HG03108 (cell line): ENCODE results near the gene CCDC88B.

Experiments
- ATAC-seq: cut with Tn5 transposase; IDR thresholded peaks from one replicate; pipeline ENCODE4 v1.9.1; 2021; ENCODE audit warnings: moderate library complexity; ENCODE audit not compliant: unreplicated experiment

Gene CCDC88B

GRCh38 chr11:64339754-64340408, at the start of gene CCDC88B:
TSS of gene CCDC88B (plus strand) at chr11:64340204. CDS start at chr11:64340267, 63 bp downstream.
- ATAC-seq = peak; percentile 52

GRCh38 chr11:64290352-64291261, 49.4 kb upstream of the CCDC88B start:
- no peak for ATAC-seq

- no peak for ATAC-seq
Measured at GRCh38 chr11:64291262-64291751, 48.7 kb upstream of the CCDC88B start, which contains the start of gene KCNK4. TSS of gene KCNK4 (plus strand) at chr11:64291302. CDS start at chr11:64293019, 1,717 bp downstream.

DNA sequence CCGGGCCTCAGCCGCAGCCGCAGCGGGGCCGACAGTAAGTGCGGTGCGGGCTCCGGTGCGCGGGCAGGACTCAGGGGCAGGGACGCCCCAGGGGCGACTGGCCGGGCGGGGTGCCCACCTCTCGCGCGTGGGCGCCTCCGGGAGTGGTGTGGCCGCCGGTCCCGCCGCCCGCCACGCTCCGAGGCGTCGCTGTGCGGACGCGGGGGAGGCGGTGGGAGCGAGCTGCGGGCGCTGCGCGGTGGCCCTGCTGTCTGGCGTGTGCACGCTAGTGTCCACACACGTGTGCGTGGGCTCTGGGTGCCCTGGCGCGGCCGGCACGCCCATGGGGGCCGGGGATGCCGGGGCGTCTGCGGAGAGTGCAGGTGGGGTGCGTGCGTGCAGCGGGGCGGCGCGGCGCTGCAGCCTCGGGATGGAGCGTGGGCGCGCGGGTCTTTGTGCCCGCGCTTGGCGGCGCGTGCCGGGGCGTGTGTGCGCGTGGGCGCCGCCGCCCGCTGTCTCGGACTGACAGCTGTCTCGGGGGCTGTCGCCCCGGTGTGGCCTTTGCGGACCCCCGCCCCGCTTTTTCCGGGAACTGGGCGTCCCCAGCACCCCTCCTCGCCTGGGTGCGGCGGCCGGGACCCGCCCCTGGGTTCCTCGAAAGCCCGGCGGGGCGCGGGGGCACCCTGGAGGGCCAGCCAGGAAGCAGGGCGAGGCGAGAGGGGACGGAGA, 48.1 kb upstream of the CCDC88B start:
- ATAC-seq = no peak

- no peak for ATAC-seq
Measured at GRCh38 chr11:64292460-64293254, 47.3 kb upstream of the CCDC88B start.

DNA sequence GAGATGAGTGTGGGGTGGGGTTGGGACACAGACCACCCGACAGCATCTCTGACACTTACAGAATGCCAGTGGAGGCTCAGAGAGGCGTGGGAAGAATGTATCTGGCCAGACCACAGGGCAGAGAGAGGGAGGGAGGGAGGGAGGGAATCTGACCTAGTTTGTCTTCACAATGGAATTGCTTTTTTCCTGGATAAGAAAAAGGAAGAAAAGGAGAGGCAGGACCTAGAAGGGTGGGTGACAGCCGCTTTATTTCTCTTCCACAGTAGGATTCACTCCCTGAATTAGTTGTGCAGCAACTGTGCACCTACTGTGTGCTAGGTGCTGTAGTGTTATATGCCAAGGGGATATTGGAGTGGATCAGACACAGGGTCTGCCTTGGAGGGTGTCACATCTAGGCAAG, 45.2 kb upstream of the CCDC88B start:
- no peak for ATAC-seq

DNA sequence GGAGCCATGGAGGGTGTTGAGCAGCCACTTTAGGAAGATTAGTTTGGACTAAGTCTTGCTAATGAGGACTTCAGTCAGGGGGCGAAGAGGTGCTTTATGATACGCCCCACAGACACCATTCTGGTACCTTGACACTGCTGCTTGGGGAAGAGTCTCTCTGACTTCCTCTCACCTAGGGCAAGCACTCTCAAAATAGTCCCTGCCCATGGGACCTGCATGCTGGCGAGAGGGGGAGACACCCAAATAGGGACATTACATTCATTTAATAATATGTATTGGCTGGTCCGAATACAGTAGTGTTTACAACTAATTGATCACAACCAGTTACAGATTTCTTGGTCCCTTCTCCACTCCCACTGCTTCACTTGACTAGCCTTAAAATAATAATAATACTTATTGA, 44.2 kb upstream of the CCDC88B start:
- ATAC-seq = no peak

GRCh38 chr11:64296236-64296635, 43.8 kb upstream of the CCDC88B start:
- ATAC-seq = no peak

DNA sequence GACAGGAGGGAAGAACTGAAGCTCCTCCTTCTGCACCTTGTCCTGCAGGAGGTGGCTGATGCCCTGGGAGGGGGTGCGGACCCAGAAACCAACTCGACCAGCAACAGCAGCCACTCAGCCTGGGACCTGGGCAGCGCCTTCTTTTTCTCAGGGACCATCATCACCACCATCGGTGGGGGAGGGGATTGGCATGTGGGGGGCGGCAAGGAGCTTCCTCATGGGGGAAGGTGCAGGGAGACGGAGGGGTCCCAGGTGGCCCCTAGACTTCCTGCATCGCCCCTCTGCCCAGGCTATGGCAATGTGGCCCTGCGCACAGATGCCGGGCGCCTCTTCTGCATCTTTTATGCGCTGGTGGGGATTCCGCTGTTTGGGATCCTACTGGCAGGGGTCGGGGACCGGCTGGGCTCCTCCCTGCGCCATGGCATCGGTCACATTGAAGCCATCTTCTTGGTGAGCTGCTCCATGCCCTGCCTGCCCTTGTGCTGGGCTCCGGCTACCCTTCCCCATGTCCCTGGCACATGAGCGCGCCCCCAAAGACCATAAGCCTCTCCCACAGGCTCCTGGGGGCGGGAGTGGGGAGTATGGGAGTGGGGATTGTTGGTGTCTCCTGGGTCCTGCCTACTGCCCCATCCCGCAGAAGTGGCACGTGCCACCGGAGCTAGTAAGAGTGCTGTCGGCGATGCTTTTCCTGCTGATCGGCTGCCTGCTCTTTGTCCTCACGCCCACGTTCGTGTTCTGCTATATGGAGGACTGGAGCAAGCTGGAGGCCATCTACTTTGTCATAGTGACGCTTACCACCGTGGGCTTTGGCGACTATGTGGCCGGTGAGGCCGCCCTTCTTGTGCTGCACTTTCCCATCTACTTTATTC, 42.9 kb upstream of the CCDC88B start:
- ATAC-seq = no peak

DNA sequence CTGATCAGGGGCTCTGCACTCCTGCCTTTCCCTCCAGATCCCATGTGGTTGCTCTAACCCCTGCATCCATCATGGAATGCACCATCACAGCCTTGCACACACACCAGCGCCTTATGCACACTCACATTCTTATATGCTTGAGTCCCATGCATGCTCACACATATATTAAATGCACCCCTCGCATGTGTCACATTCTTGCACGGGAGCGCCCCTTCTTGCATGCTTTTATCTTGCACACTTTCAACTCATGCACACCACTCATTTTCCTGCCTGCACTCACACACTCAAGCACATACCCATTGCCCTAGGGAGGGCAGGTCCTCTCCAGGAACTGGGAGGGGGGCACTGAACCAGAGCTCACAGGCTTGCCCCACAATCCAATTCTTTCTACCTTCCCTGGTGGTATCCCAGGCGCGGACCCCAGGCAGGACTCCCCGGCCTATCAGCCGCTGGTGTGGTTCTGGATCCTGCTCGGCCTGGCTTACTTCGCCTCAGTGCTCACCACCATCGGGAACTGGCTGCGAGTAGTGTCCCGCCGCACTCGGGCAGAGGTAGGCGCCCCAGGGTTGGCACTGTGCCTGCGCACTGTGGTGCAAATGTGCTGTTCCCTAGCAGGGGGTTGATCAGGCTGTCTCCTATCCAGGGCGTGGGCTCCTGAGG, 42.2 kb upstream of the CCDC88B start:
- no peak for ATAC-seq

DNA sequence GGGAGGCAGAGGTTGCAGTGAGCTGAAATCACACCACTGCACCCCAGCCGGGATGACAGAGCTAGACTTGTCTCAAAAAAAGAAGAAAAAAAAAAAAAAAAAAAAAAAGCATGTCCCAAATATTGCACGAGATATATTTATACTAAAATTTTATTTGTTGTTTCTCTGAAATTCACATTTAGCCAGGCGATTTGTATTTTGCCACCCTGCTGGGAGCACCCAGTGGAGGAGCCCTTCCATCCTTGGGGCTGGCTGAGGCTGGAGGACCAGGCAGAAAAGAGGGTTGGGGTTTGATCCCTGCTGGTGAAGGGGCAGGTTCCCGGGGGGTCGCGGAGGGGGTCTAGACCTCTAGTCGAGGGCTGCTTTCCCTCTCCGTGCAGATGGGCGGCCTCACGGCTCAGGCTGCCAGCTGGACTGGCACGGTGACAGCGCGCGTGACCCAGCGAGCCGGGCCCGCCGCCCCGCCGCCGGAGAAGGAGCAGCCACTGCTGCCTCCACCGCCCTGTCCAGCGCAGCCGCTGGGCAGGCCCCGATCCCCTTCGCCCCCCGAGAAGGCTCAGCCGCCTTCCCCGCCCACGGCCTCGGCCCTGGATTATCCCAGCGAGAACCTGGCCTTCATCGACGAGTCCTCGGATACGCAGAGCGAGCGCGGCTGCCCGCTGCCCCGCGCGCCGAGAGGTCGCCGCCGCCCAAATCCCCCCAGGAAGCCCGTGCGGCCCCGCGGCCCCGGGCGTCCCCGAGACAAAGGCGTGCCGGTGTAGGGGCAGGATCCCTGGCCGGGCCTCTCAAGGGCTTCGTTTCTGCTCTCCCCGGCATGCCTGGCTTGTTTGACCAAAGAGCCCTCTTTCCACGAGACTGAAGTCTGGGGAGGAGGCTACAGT, 40.8 kb upstream of the CCDC88B start:
- no peak for ATAC-seq

DNA sequence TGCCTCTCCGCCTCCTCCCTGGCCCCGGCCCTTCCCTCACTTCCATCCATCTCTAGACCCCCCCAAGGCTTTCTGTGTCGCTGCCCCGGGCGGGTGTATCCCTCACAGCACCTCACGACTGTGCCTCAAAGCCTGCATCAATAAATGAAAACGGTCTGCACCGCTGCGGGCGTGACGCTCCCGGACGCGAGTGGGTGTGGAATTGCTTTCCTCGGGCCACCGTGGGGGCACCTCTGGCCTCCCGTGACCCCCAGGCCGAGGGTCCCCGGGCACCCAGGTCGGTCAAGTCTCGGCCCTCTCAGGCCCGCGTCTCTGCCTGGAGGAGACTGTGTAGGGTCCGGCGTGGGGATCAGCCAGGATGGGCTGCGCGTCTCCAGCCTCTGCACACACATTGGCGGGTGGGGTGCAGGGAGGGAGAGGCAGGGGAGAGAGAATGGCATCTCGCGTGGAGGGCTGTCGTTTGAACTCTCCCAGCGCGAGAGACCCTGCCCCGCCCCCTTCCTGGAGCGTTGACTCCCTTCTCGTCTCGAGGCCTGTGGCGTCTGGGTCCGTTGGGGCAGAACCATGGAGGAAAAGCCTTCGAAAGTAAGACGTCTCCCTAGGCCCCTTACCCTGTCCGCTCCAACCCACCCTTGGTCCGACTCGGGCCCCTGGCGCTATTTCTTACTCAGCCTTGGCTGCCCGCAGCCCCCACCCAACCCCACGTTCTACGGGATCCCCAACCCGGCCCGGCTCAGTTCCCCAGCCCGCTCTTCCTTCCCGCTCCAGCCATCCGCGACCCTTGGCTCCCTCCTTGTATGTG, 40.0 kb upstream of the CCDC88B start, which contains the start of gene CATSPERZ:
Gene CATSPERZ, plus strand, starts transcription at position 512 of the 802 bp plus-strand sequence. Its CDS starts 53 bp downstream, at position 565.
- no peak for ATAC-seq

GRCh38 chr11:64303109-64304031, 36.6 kb upstream of the CCDC88B start:
- no peak for ATAC-seq

DNA sequence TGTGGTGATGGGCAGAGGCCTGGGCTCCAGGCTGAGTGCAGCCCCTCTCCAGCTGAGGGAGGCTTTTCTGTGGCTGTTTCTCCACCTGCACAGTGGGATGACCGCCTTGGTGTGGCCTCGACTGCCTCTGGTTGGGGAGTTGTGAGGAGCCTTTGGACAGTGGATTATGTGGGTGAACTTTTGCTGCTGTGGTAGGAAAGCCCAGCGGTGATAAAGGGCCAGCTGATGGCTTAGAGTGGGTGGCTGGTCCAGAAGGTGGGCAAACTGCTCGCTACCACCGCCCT, 36.0 kb upstream of the CCDC88B start:
- ATAC-seq = no peak

- peak; percentile 30 for ATAC-seq
Measured at GRCh38 chr11:64304316-64305072, 35.5 kb upstream of the CCDC88B start.
